Right lobe of liver (tissue), 4 donors: ENCODE measurements around the gene RNASE8.

Experiments
- CTCF ChIP-seq, 4 donors: fragments of 200-600 bp in 3 of 4; fragments of 450-650 bp in 1 of 4; IDR thresholded peaks; one replicate each; pipeline versions ENCODE4 v1.5.1 to v1.8.0; 2016 to 2022; ENCODE audit warnings: antibody characterized with exemption in 4 of 4, mild to moderate bottlenecking in 2 of 4
- POLR2A ChIP-seq: fragments of 450-650 bp; IDR thresholded peaks from one replicate; pipeline ENCODE4 v1.6.1; 2017; ENCODE audit warnings: antibody characterized with exemption, mild to moderate bottlenecking
- donor health status: DM: no; HTN: no; CAD: no.
- donor health status: DM: no; HTN: no; CAD: no.
- donor health status: DM: no; HTN: yes; CAD: no.

GRCh38 chr14:21015312-21015711 is 42.3 kb upstream of the RNASE8 start:
- TF ChIP-seq CTCF (IDR thresholded peaks at IDR 0.05), result no peak
- no peak for TF ChIP-seq POLR2A
